Measurements from ENCODE around the gene CLK2.

DNA sequence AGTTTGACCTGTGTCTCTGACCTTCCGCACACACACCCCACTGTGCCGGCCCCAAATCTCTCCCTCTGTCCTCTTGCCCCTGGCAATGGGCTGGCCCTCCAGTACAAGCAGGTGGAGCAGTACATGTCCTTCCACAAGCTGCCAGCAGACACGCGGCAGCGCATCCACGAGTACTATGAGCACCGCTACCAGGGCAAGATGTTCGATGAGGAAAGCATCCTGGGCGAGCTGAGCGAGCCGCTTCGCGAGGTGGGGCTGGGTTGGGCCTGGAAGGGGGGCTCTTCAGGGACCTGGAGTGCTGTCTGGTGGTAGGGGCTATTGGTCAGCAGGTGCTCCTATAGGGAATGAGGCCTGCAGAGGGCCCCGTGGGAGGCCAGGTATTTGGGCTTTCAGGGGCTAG, 11.8 kb upstream of the CLK2 start:
- TF ChIP-seq POLR2A (IDR thresholded peaks at IDR 0.05; ENCODE audit: low read length): peak; percentile 9
- no peak for TF ChIP-seq GATA1 (IDR thresholded peaks at IDR 0.05; ENCODE audit: low read depth, low read length)

All from erythroblast (primary cell).